HG03066 (cell line): Measurements from ENCODE around the gene MEF2C.
"Not testable (repeated sequence)": the region's sequence is repeated elsewhere in the genome, so short reads cannot be mapped to it uniquely, and the experiment has no call there.

Experiments
- ATAC-seq: cut with Tn5 transposase; IDR thresholded peaks from one replicate; pipeline ENCODE4 v1.9.1; 2021; ENCODE audit warnings: low read depth; ENCODE audit not compliant: unreplicated experiment

Gene MEF2C

DNA sequence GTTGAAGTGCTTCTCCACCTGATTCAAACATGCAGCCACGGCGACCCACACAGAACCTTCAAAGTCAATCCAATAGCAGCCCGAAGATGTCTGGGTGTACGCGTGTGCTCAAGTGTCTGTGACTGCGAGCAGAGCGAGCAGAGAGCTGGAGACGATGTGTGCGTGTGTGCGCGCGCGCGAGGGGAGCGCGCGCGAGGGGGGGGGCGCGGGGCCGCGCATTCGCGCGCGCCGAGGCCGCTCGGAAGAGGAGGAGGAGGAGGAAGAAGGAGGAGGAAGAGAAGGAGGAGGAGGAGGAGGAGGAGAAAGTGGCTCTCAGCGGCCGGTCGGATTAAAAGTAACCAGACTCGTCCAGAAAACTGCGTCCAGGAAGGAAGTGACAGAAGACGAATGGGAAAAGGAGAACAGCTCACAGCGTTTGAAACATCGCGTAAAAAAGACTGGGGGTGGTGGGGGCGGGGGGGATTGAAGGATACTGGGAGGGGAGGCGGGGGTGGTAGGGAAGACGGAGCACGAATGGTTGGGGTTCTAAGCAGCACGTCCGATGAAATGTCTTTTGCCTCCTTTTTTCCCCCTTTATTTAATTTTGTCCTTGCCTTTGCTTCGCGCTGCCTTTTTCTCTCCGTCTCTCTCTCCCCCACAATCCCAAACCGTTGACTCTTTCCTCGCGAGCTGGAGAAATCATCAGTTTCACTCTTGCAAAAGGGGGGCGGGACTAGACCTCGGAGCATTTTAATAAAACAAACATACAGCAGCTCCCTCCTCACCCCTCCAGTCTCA lies at the start of gene MEF2C:
MEF2C (minus strand) TSS at position 126 of the 777 bp plus-strand sequence. CDS start 59,396 bp downstream, outside the sequence.
- ATAC-seq, result peak; percentile 36

DNA sequence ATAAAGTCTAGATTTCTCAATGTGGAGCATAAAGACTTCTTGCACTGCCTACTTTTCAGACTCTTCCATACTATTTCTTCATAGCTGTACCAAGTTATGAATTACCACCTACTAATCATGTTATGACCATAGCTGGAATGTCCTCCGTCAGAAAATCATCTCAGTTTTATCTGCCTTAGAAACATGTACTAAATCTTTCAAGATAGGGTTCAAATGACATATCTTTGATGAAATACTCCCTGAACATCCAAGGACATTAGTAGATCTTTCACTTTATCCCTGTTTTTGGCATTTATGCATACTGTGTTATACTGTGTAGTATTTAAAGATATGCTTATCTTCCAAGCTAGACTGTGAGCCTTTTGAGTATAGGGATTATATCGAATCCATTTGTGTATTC lies 49.6 kb upstream of the MEF2C start:
- ATAC-seq, result no peak

DNA sequence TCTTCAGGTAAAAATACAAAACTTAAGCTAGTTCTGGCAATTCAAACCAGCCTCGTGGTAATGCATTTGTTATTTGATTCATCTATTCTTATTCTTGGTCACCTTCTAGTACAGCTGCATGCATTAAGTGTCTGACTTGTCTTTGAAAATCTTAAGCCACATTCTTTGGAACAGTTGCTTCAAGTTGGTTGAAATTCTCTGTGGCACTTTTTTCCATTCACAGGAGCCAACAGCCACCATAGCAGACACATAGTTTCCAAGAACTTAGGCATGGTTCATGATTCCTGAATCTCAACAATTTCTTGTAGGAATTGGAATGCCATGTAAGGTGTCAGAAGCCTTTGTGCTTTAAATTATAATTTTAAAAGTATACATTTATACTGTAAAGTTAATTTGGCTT lies 47.4 kb upstream of the MEF2C start:
- ATAC-seq, result no peak

DNA sequence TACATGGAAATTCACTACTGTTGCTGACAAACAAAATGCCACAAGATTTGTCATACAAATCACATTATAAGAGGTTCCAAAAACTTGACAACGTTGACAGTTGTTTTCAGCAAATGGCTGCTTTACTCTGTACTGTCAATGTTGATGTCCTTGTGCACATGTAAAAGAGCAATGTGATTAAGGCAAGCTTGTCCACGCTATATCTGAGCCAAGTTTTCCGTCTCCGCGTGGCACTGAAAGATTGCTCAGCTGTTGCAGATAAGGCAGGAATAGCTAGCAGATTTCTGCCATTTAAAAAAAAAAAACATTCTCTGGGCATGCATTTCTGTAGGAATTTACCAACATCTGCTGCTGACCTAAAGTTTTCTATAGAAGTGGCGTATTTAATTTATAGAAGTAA lies 46.4 kb upstream of the MEF2C start:
- ATAC-seq, result no peak

DNA sequence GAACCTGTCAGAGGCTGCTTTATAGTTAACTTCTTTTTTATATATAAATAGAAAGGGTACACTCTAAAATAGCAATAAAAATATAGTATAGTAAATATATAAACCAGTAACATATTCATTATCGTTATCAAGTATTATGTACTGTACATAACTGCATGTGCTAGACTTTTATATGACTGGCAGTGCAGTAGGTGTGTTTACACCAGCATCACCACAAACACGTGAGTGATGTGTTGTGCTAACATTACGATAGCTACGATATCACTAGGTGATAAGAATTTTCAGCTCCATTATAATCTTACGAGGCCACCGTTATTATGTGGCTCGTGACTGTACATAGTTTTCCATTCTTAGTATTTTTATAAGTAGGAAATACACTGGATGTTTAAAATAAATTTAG lies 43.8 kb upstream of the MEF2C start:
- ATAC-seq, result no peak

DNA sequence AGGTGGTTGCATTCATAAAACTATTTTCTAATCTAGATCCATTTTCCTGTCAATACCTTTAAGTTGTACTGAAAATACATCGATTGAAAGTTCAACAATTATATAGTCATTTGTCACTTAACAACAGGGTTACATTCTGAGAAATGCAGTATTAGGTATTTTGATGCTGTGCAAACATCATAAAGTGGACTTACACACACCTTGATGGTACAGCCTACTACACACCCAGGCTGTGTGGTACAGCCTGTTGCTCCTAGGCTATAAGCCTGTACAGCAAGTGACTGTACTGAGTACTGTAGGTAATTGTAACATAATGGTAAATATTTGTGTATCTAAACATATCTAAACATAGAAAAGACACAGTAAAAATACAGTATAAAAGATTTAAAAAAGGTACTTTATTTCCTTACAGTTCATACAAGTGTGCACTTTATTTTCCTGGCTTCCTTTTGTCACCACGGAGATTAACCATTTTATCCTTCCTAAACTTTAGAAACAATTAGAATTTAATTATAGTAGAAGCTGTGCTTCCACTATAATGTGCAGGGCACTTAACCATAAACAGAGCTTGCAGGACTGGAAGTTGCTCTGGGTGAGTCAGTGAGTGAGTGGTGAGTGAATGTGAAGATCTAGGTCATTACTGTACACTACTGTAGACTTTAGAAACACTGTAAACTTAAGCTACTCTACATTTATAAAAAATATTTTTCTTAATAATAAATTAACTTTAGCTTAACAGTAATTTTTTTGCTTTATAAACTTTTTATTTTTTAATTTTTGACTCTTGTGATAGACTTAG lies 42.9 kb upstream of the MEF2C start:
- no peak for ATAC-seq

DNA sequence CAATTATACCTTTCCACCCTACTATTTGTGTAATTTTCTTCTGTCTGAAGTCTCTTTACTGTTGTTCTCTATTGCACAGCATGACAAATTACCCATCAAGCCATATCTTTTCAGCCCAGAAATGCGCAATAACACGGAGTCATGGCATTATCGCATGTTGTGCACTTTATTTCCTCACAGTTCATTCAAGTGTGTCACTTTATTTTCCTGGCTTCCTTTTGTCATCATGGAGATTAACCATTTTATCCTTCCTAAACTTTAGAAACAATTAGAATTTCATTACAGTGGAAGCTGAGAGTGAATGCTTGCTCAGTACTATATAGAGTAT lies 41.3 kb upstream of the MEF2C start:
- no peak for ATAC-seq

DNA sequence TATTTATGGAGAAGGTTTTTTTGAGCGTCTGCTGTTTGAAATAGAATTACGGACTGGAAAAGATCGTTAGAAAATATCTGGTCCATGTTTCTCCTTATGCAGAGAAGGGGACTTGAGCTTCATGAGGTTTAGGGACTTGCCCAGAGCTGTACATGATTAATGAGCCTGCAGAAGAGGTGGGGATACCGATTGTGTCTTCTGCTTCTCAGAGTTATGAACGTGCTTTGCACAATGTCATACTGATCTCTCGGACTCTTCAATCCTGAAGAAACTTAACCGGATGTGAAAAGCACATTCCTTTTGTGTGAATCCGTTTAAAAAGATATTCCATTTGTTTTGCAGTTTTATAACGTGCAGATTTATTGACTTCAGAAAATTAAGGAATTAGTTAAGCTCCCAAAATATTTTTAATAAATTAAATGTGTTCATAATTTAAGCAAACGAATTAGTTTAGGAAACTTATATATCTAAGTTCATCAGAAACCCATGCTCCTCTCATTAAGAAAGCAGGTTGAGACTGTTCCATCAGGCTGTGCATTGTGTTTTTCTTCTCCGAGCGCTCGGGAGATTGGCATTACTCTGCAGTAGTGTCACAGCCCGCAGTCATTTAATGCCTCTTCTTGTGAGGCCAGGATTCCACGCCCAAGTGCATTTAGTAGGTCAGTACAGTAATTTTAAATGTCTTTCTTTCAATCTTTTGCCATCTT lies 40.8 kb upstream of the MEF2C start:
- no peak for ATAC-seq

DNA sequence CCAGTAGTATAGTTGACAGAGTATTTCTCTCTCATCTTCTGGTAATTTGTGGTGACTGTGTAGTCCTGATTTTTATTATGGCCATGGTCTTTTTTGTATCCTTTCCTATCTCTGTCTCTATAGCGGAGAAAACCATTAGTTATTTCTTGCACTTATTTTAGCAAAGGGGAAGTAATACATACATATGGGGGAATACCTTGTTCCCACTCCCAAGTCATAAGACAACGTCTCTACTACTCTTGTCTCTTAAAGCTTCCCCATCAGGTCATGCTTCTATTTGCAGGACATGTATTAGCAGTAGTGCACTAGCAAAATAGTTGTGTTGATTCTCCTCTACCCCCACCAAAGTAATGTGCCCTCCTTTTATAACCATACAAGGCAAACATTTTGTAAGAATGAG lies 29.8 kb upstream of the MEF2C start:
- ATAC-seq, result not testable (repeated sequence)

DNA sequence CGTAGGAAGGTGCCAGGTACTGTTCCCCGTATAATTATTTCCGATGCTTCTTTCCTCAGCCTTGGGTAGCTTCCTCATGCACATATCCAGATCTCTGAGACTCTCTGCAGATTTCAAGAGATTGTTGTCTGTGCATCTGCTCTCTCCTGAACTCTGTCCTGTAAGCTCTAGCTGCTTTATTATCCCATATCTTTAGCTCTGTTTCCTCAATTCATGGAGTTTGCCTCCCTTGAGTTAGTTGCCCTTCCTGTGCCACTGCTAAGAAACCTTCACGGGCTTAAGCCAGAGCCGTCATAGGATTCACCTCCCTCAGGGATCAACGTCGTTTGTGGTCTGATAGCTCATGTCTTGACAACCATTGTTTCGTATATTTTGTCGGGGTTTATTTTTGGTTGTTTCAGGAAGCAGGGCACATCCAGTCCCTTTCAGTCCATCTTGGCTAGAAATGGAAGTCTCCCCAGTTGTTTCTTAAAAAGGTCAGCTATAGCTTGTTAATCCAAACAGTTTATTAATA lies 28.1 kb upstream of the MEF2C start:
- ATAC-seq, result not testable (repeated sequence)

DNA sequence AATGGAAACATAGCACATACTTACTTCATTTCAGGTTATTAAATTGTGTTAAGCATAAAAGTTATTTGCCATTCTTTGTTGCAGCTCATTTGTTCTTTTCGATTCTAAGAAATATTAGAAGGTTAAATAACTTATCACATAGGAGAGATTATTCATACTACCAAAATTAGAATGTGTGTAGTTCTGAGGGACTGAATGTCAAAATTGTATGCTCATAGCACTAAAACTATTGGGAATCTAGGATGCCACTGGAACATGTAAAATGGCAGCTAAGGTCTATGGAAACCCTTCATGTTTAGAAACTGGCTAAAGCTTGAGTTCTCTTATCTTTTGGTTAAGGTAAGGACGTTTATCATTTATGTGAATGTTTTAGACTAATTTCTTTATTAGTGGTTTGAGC lies 21.5 kb upstream of the MEF2C start:
- ATAC-seq, result not testable (repeated sequence)

DNA sequence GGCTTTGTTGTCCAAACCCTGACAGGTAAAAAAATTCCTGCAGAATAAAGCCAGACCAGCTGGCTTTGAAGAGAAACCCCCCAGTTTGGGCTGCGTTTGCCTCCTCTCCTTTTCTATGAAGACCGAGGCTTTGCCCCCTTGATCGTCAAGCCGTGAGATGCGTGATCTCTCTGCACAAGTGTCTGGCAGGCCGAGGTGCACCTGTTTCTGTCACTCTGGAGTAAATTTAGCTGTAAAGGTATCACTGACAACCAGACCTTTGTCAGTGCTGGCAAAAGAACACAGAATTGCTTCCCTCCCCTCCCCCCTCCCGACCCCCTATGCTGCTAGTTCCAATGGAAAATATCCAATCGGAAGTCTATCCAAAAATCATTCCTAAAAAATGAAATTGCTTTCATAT lies 21.0 kb upstream of the MEF2C start:
- ATAC-seq, result not testable (repeated sequence)

DNA sequence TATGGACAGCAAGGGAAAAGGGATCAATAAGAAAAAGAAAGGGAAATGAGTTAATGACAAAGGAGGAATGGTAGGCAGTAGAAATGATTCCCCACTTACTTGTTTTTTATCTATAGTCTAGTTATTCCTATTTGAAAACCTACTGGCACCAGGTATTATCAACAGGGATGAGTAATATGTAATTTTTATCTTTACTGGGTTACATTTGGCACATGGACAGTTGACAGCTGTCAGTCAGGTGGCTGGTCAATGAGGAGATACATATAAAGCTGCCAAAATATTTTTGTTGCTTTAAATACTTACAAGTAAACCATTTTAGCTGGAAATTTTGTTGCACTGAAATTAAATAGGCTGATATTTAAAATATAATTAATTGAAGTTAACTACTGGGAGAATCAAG lies 18.1 kb upstream of the MEF2C start:
- not testable (repeated sequence) for ATAC-seq

DNA sequence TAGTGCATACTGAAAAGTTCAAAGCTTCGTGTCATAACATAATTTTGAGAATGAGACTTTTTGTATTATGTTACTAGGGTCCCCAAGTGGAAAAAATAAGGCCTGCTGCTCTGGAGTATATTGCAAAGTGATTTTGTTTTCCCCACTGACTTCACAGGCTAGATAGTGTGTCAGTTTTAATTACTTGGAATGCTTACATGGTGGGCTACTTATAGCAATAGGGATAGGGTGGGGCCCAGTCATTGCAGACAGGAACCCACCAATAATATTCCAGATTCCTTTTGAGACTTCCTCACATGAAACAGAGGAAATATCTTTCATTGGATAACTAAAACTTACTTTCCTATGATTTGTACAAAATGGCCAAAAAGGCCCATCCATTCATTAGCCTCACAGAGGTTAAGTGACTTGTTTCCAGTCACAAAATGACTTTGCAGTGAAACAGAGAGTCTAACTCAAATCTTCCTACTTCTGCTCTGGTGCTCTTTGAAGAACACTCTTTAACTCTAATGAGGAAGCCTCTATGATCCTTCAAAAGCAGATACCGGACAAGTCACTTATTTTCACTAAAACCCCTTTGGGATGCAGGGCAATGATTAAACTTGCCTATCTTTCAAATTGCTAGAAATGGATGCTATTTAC lies 16.2 kb upstream of the MEF2C start:
- no peak for ATAC-seq

DNA sequence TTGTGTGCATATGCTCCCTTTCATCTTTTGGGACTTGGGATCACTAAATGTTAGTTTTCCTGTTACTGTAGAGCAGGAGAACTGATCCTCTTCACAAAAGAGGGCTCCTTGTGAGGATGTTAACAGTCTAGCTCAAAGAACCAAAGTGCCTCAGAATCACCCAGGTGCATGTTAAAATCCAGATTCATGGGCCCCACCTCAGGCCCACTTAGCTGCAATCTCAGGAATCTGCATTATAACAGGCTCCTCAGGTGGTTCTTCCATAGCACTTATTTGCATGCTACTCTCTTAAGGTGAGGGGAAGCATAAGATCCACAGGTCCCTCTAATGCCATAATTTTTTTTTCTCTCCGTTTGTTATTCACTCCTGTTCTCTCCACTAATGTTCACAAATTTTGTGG lies 14.8 kb upstream of the MEF2C start:
- no peak for ATAC-seq

DNA sequence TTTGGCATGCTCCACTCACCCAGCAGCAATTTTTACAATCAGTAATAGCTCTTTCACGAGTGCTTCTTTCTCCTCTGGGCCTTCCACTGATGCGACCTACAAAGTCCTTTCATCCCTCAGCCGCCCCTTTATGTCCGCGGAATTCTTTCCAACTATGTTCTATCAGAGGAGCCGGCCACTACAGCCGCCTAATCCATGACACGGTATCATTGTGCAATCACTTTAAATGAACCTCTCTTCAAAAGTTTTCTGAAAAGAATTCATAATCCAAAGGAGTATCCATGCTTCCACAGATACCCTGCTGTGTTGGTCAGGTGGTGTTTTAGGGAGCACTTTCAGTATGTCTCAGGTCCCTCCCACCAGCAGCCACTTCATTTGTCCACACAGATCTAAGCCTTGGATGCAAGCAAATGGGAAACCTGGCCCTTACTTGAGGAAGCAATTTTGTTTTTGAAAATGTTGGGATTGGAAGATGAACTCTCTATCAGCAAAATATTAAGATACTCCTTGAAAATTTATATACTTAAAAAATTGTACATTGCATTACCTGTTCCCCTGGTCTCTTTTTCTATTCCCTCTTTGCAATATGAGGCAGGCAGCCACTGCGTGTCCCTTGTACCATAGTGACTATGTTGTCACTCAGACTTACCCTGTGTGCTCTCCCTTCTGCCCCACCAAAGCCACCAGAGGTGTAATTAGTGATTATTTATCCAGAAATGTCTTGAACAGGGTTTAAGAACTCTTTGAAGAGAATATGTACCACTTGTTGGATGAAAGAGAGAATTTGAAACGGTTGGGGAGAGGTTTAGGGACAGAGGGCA lies 12.9 kb upstream of the MEF2C start:
- ATAC-seq, result no peak

DNA sequence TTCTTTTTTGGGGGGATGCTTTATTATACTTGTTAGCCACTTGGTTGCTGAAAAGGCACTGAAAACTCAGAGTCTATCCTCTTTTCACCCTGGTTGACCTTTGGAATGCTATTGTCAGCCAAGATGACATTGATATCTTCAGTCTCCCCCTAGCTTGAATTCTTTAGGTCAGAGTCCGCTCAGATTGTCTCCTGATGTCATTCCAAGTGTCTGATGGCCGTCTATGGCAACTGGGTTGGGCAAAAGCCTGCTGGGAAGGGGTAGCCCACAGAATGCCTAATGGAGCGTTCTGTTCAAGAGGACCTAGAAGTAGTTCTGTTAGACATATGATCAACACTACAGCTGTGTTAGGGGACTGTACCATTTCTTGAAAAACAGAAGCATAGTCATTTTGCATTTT lies 9.7 kb upstream of the MEF2C start:
- no peak for ATAC-seq

DNA sequence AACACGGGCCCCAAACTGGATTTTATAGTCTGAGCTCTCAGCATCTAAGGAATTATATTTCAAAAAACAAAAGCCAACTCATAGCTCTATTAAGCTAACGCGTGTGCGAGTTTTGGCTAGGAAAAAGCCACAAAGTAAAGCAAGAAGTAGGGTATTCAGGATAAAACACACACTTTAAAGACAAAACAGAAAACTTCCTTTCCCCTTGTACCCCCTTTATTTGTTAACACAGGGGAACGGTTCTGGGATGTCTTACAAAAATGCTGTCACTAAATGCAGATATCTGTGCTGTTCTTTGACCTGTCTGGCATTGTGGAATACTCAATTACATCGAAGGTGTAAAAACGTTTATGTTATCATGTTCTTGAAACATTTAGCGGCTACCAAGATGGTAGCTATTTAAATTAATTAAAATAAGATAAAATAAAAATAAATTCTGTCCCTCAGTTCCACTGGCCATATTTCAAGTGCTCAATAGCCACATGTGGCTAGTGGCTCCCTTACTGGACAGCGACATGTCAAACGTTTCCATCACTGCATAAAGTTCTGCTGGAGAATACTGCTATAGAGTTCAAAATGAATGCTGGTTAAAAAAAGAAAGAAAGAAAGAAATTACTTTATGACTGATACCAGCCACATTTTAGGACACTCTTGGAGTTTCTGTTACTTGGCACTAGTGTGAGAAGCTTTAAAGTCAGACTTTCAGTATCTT lies 7.2 kb upstream of the MEF2C start:
- ATAC-seq, result no peak
